ENCODE results near the gene UTP4.
"Not testable (repeated sequence)": the region's sequence is repeated elsewhere in the genome, so short reads cannot be mapped to it uniquely, and the experiment has no call there.

The UTP4 gene

GRCh38 chr16:69133373-69133954 is 1.0 kb downstream of the UTP4 start:
- no peak for TF ChIP-seq CTCF (conservative IDR thresholded peaks at IDR 0.05)
- peak overlapping the region; percentile 86; the same call in 1 of the 2 replicates for H3K27ac ChIP-seq

- no peak for TF ChIP-seq CTCF (conservative IDR thresholded peaks at IDR 0.05)
- H3K27ac ChIP-seq, result no peak overlapping the region
Observed at GRCh38 chr16:69138608-69139007, 6.2 kb downstream of the UTP4 start.

- not testable (repeated sequence) for H3K27ac ChIP-seq
Observed at GRCh38 chr16:69139464-69139863, 7.0 kb downstream of the UTP4 start.

GRCh38 chr16:69141014-69141413 is 8.6 kb downstream of the UTP4 start:
- H3K27ac ChIP-seq, result no peak overlapping the region

GRCh38 chr16:69141936-69142335 is 9.5 kb downstream of the UTP4 start:
- no peak for TF ChIP-seq CTCF (conservative IDR thresholded peaks at IDR 0.05)
- no peak overlapping the region for H3K27ac ChIP-seq

More at GRCh38 chr16:69141014-69141413, 8.6 kb downstream of the UTP4 start:
- TF ChIP-seq CTCF (conservative IDR thresholded peaks at IDR 0.05), result no peak

- H3K27ac ChIP-seq, result no peak overlapping the region
- TF ChIP-seq CTCF (conservative IDR thresholded peaks at IDR 0.05), result 0 out of 2 replicates have a peak, but pooled peaks have one; percentile 17
Observed at GRCh38 chr16:69143116-69143515, 10.7 kb downstream of the UTP4 start.

GRCh38 chr16:69145658-69146057 is 13.2 kb downstream of the UTP4 start:
- H3K27ac ChIP-seq, result no peak overlapping the region
- no peak for TF ChIP-seq CTCF (conservative IDR thresholded peaks at IDR 0.05)

GRCh38 chr16:69149621-69150020 is 17.2 kb downstream of the UTP4 start:
- H3K27ac ChIP-seq, result not testable (repeated sequence)
